ENCODE measurements around the gene NREP. TPM values are rescaled to one million over a fixed set of nuclear protein-coding genes. Genes with fewer than 3 reads are reported as not detected.

The NREP gene
- total RNA-seq, 1 donor from 2014 or later, result 27.5 TPM

GRCh38 chr5:111733571-111733970, 23.4 kb downstream of the NREP start:
- Histone ChIP-seq H3K27me3 (ENCODE audit: low read depth) (no peaks in the 10 kb centered on the region), H3K36me3 (peaks cover 30% of the 10 kb centered on the region), H3K27ac (replicated peaks) (peak overlapping the region; percentile 25), H3K9me3 (replicated peaks) (no peaks in the 10 kb centered on the region), H3K4me3 (no peak overlapping the region), H3K4me1 (peaks cover 53% of the 10 kb centered on the region)
- TF ChIP-seq, protein P1, sequence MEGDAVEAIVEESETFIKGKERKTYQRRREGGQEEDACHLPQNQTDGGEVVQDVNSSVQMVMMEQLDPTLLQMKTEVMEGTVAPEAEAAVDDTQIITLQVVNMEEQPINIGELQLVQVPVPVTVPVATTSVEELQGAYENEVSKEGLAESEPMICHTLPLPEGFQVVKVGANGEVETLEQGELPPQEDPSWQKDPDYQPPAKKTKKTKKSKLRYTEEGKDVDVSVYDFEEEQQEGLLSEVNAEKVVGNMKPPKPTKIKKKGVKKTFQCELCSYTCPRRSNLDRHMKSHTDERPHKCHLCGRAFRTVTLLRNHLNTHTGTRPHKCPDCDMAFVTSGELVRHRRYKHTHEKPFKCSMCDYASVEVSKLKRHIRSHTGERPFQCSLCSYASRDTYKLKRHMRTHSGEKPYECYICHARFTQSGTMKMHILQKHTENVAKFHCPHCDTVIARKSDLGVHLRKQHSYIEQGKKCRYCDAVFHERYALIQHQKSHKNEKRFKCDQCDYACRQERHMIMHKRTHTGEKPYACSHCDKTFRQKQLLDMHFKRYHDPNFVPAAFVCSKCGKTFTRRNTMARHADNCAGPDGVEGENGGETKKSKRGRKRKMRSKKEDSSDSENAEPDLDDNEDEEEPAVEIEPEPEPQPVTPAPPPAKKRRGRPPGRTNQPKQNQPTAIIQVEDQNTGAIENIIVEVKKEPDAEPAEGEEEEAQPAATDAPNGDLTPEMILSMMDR (IDR thresholded peaks at IDR 0.05; ENCODE audit: borderline replicate concordance), result no peak
- DNase-seq, result no peak
- intact Hi-C loops (cut with micrococcal nuclease), result no loop called here

DNA sequence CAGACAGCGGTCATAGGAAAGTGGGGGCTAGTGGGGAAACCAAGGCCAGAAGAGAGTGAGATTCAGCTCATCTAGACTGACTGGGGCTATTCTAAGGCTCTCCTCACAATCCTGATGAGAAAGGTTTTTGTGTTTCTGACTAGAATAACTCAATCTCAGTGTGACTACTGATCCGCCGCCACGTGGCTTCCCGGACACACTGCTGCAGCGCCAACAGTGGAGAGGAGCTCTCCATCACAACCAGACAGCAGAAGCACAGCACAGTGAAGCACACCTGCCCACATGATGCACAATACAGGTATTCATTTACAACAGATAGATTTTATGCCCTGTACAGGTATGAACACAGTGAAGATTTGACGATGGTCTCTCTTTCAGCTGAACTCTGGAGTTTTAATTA, 25.4 kb downstream of the NREP start:
- H3K27ac ChIP-seq (replicated peaks), result no peak overlapping the region
- H3K36me3 ChIP-seq, result peaks cover 44% of the 10 kb centered on the region
- H3K27me3 ChIP-seq (ENCODE audit: low read depth), result no peaks in the 10 kb centered on the region
- no peak for DNase-seq
- H3K4me1 ChIP-seq, result peaks cover 38% of the 10 kb centered on the region
- H3K9me3 ChIP-seq (replicated peaks), result no peaks in the 10 kb centered on the region
- H3K4me3 ChIP-seq, result no peak overlapping the region
- TF ChIP-seq, protein P1 (IDR thresholded peaks at IDR 0.05; ENCODE audit: borderline replicate concordance), result no peak
- intact Hi-C loops (cut with micrococcal nuclease), result no loop called here

GRCh38 chr5:111730659-111731382, 26.2 kb downstream of the NREP start:
- peaks cover 44% of the 10 kb centered on the region for H3K36me3 ChIP-seq
- no peak overlapping the region for H3K27ac ChIP-seq (replicated peaks)
- H3K27me3 ChIP-seq (ENCODE audit: low read depth), result no peaks in the 10 kb centered on the region
- H3K4me3 ChIP-seq, result no peak overlapping the region
- DNase-seq, result no peak
- H3K9me3 ChIP-seq (replicated peaks), result no peaks in the 10 kb centered on the region
- H3K4me1 ChIP-seq, result peaks cover 30% of the 10 kb centered on the region
- intact Hi-C loops (cut with micrococcal nuclease), result no loop called here
- TF ChIP-seq, protein P1 (IDR thresholded peaks at IDR 0.05; ENCODE audit: borderline replicate concordance), result no peak

- Histone ChIP-seq H3K36me3 (peaks cover 46% of the 10 kb centered on the region), H3K27me3 (ENCODE audit: low read depth) (no peaks in the 10 kb centered on the region), H3K9me3 (replicated peaks) (no peaks in the 10 kb centered on the region), H3K4me3 (no peak overlapping the region), H3K27ac (replicated peaks) (no peak overlapping the region), H3K4me1 (peaks cover 11% of the 10 kb centered on the region)
- intact Hi-C loops (cut with micrococcal nuclease), result no loop called here
- TF ChIP-seq, protein P1 (IDR thresholded peaks at IDR 0.05; ENCODE audit: borderline replicate concordance), result no peak
- DNase-seq, result no peak
Observed at GRCh38 chr5:111728941-111729340, 28.1 kb downstream of the NREP start.

GRCh38 chr5:111726986-111727385, 30.0 kb downstream of the NREP start:
- intact Hi-C loops (cut with micrococcal nuclease), result no loop called here
- no peaks in the 10 kb centered on the region for H3K9me3 ChIP-seq (replicated peaks)
- no peaks in the 10 kb centered on the region for H3K27me3 ChIP-seq (ENCODE audit: low read depth)
- no peaks in the 10 kb centered on the region for H3K4me1 ChIP-seq
- TF ChIP-seq, protein P1 (IDR thresholded peaks at IDR 0.05; ENCODE audit: borderline replicate concordance), result no peak
- DNase-seq, result no peak
- H3K27ac ChIP-seq (replicated peaks), result no peak overlapping the region
- no peak overlapping the region for H3K4me3 ChIP-seq
- peaks cover 38% of the 10 kb centered on the region for H3K36me3 ChIP-seq
